Hindlimb muscle (tissue), 1 donor: ENCODE measurements around the gene PNP. TPM values are rescaled to one million over a fixed set of nuclear protein-coding genes. Genes with fewer than 3 reads are reported as not detected.
A peak's percentile ranks its signal among the peaks of the same experiment; 100 is the strongest.

Experiments
- DNase-seq: peaks from one replicate; pipeline ENCODE4 v3.0.0-alpha.2; 2013
- polyA plus RNA-seq: library from polyadenylated mRNA; unstranded; fragments of 120-200 nt; gene quantifications from one replicate; pipeline ENCODE4 v1.2.1, GENCODE V29; 2013; ENCODE audit not compliant: insufficient read length

Gene PNP
- polyA plus RNA-seq, 1 donor, result 7.3 TPM

- no peak for DNase-seq
Observed at GRCh38 chr14:20455355-20456300, 13.6 kb upstream of the PNP start.

GRCh38 chr14:20456971-20457370 is 12.2 kb upstream of the PNP start:
- no peak for DNase-seq

- no peak for DNase-seq
Observed at GRCh38 chr14:20458031-20458789, 11.0 kb upstream of the PNP start.

GRCh38 chr14:20460458-20461224 is 8.6 kb upstream of the PNP start:
- peak; percentile 22 for DNase-seq

- peak; percentile 99 for DNase-seq
Observed at GRCh38 chr14:20461225-20462141, 7.7 kb upstream of the PNP start, which contains the start of gene PIP4P1. Gene PIP4P1, minus strand, starts transcription at chr14:20461434. Its CDS starts 109 bp downstream, at chr14:20461325.

- DNase-seq, result no peak
Observed at GRCh38 chr14:20468764-20469241, 403 bp upstream of the PNP start.

- DNase-seq, result no peak
Observed at GRCh38 chr14:20469890-20470602, 840 bp downstream of the PNP start.

GRCh38 chr14:20470603-20470901 is 1.3 kb downstream of the PNP start:
- DNase-seq, result no peak

GRCh38 chr14:20472536-20473169 is 3.4 kb downstream of the PNP start:
- DNase-seq, result no peak

- no peak for DNase-seq
Observed at GRCh38 chr14:20476776-20477175, 7.6 kb downstream of the PNP start.

GRCh38 chr14:20477211-20477876 is 8.1 kb downstream of the PNP start:
- no peak for DNase-seq

- DNase-seq, result no peak
Observed at GRCh38 chr14:20478894-20479293, 9.7 kb downstream of the PNP start.

- DNase-seq, result no peak
Observed at GRCh38 chr14:20482382-20482781, 13.2 kb downstream of the PNP start.

- DNase-seq, result no peak
Observed at GRCh38 chr14:20485900-20486299, 16.7 kb downstream of the PNP start.

- DNase-seq, result no peak
Observed at GRCh38 chr14:20486684-20487395, 17.6 kb downstream of the PNP start.

- DNase-seq, result no peak
Observed at GRCh38 chr14:20487396-20487725, 18.2 kb downstream of the PNP start.

- no peak for DNase-seq
Observed at GRCh38 chr14:20489093-20489994, 20.1 kb downstream of the PNP start.

- DNase-seq, result no peak
Observed at GRCh38 chr14:20490563-20490962, 21.4 kb downstream of the PNP start.
